GM21423 (cell line): ENCODE results near the gene LSR.

Source experiments
- ATAC-seq: cut with Tn5 transposase; IDR thresholded peaks from one replicate; pipeline ENCODE4 v1.9.1; 2021; ENCODE audit warnings: mild to moderate bottlenecking, moderate library complexity; ENCODE audit not compliant: unreplicated experiment

LSR gene

GRCh38 chr19:35241417-35241816 lies 7.4 kb upstream of the LSR start:
- no peak for ATAC-seq

- ATAC-seq, result no peak
Observed at GRCh38 chr19:35246466-35247092, 2.2 kb upstream of the LSR start.

GRCh38 chr19:35247526-35248309 lies 1.1 kb upstream of the LSR start:
- ATAC-seq, result peak; percentile 34

DNA sequence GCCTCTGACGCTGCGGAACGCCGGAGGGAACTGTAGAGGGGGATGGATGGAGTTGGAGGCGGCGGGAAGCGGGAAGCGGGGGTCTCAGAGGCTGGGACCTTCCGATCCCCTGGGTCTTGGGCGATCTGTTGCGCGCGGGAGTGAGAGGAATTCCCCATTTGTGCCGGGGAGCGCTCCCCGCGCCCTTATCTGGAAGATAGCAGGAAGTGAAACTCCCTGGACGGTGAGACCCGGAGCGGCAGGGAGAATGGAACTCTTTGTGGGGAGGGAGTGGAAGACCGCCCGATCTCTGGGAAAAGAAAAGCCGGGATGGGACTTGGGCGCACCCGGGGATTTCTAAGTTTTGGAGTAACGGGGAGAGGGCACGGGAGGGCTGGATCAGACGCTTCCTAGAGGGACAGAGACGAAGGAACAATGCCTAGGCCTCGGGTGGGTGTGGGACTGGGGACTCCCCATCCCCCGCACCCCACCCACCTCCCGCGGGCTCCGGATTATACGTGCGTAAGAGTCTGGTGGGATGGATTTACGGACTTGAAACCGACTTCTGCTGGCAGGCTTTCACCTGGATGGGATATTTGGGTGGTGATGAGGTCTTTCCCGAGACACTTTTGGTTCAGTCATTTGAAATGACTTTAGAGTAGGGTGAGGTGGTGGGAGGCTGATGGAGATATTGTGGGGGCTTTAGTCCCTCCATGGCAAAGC lies 495 bp downstream of the LSR start:
- peak; percentile 3 for ATAC-seq

- ATAC-seq, result no peak
Observed at GRCh38 chr19:35249848-35250711, 1.3 kb downstream of the LSR start.

DNA sequence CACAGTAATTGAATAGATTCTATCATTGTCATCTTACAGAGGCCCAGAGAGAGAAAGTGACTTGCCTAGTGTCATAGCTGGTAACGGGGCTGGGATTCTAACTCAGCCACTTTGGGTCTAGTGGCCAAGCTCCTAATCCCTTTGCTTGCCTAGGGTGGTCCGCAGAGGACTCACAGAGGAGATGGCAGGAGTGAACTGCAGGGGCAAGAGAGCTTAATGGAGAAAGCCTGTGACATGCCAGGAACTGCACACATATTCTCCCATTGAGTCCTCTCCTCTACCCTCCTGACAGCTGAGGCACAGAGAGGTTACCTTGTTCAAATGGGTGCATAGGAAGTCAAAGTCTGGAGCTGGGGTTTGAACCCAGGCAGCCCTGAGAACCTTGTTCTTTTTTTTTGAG lies 2.7 kb downstream of the LSR start:
- ATAC-seq, result no peak

GRCh38 chr19:35253316-35254286 lies 4.8 kb downstream of the LSR start:
- no peak for ATAC-seq

DNA sequence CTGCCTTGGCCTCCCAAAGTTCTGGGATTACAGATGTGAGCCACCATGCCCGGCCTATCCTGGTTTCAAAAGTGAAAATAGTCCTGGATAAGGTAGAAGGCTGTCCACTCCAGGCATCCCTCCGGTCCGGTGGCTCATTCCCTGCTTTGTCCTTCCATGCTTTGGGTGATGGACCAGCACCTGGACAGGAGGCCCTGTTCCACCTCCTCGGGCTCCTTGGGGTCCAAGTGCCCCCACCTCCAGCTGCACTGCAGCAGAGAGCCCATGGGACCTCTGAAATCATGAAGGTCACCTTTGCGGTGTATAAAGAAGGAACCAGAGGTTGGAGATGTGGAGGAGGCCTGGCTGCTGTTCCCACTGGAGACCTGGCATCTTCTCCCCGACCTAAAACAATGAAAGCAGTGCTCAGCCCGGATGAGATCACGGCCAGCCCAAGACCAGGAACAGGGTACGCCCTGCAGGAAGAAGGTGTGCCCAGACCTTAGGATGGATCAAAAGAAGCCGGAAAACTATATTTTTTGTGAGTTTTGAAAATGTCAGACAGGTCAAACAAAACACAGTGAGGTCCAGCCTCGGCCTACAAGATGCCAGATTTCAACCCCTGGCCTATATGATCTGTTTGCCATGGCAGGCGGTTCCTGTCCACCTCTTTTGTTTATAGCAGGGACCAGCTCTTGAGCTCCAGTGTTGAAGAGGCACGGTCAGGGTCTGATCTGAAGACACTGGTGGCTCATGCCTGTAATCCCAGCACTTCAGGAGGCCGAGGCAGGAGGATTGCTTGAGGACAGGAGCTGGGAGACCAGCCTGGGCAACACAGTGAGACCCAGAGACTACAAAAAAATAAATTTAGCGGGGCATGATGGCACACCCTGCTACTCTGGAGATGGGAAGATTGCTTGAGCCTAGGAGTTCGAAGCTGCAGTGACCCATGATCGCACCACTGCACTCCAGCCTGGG lies 5.8 kb downstream of the LSR start:
- no peak for ATAC-seq

- no peak for ATAC-seq
Observed at GRCh38 chr19:35256566-35256965, 7.8 kb downstream of the LSR start.

GRCh38 chr19:35257113-35257461 lies 8.3 kb downstream of the LSR start:
- ATAC-seq, result no peak

GRCh38 chr19:35260694-35261304 lies 12.0 kb downstream of the LSR start:
- ATAC-seq, result no peak

DNA sequence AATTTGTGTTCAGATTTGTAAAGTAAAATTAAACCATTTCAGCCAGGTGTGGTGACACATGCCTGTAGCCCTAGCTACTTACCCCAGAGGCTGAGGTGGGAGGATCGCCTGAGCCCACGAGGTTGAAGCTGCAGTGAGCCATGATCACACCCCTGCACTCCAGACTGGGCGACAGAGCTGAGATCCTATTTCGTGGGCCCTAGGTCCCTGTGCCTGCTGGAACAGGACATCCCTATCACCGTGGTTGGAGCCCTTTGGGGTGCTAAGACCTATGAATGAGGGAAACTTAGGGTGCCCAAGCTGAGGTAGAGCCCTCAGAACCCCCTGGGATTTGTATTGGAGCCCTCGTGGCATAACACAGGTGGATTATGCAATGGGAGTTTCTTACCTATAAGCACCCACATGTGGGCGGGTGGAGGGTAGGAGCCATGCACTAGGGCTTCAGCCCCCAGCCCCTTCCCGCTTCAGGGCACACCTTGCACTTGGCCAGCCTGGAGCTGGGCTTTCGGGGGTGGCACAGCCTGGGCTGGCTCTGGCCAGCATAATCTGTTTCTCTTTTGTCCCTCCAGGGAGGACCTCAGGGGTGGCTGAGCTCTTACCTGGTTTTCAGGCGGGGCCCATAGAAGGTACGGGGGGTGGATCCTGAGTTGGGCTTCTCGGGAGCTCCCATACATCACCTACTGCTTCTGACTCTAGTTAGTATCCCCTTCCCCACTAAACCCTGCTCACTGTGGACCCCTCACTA lies 12.7 kb downstream of the LSR start:
- no peak for ATAC-seq

- no peak for ATAC-seq
Observed at GRCh38 chr19:35262101-35262761, 13.4 kb downstream of the LSR start.

GRCh38 chr19:35264268-35265125 lies 15.7 kb downstream of the LSR start:
- no peak for ATAC-seq

DNA sequence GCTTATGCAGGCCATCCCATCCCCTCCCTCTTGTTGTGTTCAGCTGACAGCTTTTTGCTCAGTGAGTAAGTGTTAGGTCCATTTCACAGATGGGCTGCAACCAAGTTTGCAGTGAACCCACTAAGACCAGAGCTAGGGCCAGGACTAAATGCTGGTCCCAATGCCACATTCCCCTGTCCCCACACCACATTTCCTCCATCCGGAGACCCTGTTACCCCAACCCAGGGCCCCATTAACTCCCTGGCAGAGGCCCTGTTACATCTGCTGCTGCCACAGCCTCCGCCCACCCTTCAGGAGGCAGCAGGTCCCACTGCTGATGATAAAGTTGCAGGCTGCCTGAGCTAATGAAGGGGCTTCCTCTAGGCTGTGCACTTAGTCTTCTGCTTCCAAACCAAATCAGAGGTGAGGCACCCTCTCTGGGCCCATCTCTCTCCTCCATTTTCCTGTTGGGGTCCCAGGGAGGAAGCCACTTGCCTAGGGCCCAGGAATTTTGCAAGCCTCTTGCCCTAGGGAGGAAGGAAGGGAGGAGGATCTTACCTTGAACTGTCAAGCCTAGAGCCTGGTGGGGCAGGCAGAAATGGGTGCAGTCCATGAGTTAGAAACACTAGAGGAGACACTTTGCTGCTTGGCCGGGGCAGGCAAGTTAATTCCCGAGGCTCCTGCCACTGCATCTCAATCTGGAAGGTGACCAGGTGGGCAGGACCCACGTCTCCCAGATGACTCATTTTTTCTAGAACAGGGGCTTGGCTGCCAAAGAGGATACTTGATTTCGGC lies 16.5 kb downstream of the LSR start:
- ATAC-seq, result no peak
